Osteocyte (in vitro differentiated cells): ENCODE results near the gene SPI1. TPM values are rescaled to one million over a fixed set of nuclear protein-coding genes. Genes with fewer than 3 reads are reported as not detected.

Experiments used
- DNase-seq: peaks from one replicate; pipeline ENCODE4 v3.0.0; 2021; ENCODE audit warnings: mixed read lengths; ENCODE audit not compliant: unreplicated experiment; ENCODE audit errors: extremely low spot score
- H3K27ac Mint-ChIP-seq: one replicate; pipeline ENCODE4 v1.8.0; 2021; ENCODE audit warnings: mild to moderate bottlenecking, mixed read lengths; ENCODE audit not compliant: unreplicated experiment
- H3K27me3 Mint-ChIP-seq: one replicate; pipeline ENCODE4 v1.8.0; 2021; ENCODE audit warnings: mixed read lengths; ENCODE audit not compliant: unreplicated experiment
- H3K36me3 Mint-ChIP-seq: one replicate; pipeline ENCODE4 v1.8.0; 2021; ENCODE audit warnings: mixed read lengths; ENCODE audit not compliant: unreplicated experiment
- H3K4me1 Mint-ChIP-seq: one replicate; pipeline ENCODE4 v1.8.0; 2021; ENCODE audit warnings: mixed read lengths; ENCODE audit not compliant: unreplicated experiment
- H3K4me3 Mint-ChIP-seq: one replicate; pipeline ENCODE4 v1.8.0; 2021; ENCODE audit warnings: mild to moderate bottlenecking, moderate library complexity, mixed read lengths; ENCODE audit not compliant: unreplicated experiment
- H3K9me3 Mint-ChIP-seq: one replicate; pipeline ENCODE4 v1.8.0; 2021; ENCODE audit warnings: mixed read lengths; ENCODE audit not compliant: unreplicated experiment
- CTCF ChIP-seq: fragments of 200-600 bp; sonication (generic); IDR thresholded peaks from 2 replicates; pipeline ENCODE4 v1.5.0; 2021; ENCODE audit warnings: antibody characterized with exemption, mild to moderate bottlenecking, moderate library complexity
- total RNA-seq: library from RNA; stranded (reverse); gene quantifications from 2 replicates; pipeline ENCODE4 v1.2.1, GENCODE V29; 2021

Gene SPI1
- total RNA-seq, 1 donor from 2014 or later: not detected

- no peak for DNase-seq
- H3K27ac Mint-ChIP-seq: peak overlapping the region; percentile 37
- peak overlapping the region; percentile 4 for H3K4me3 Mint-ChIP-seq
- TF ChIP-seq CTCF: no peak
- no peaks in the 10 kb centered on the region for H3K27me3 Mint-ChIP-seq
- H3K4me1 Mint-ChIP-seq: peaks cover 4% of the 10 kb centered on the region
- no peaks in the 10 kb centered on the region for H3K36me3 Mint-ChIP-seq
- H3K9me3 Mint-ChIP-seq: no peaks in the 10 kb centered on the region
These were observed 24.2 kb downstream of the SPI1 start for GRCh38 chr11:47353978-47354774.

- no peak within 1 kb of the TSS for H3K27ac Mint-ChIP-seq
- no peak for DNase-seq
- no peaks in the 10 kb centered on the region for H3K9me3 Mint-ChIP-seq
- no peak for TF ChIP-seq CTCF
- H3K27me3 Mint-ChIP-seq: no peaks in the 10 kb centered on the region
- H3K4me1 Mint-ChIP-seq: peaks cover 4% of the 10 kb centered on the region
- no peaks in the 10 kb centered on the region for H3K36me3 Mint-ChIP-seq
- no peak within 1 kb of the TSS for H3K4me3 Mint-ChIP-seq
These were observed 25.8 kb downstream of the SPI1 start, which contains the start of gene MYBPC3 for GRCh38 chr11:47352556-47352955. TSS of gene MYBPC3 (minus strand) at chr11:47352702. CDS start at chr11:47352647, 55 bp downstream.

DNA sequence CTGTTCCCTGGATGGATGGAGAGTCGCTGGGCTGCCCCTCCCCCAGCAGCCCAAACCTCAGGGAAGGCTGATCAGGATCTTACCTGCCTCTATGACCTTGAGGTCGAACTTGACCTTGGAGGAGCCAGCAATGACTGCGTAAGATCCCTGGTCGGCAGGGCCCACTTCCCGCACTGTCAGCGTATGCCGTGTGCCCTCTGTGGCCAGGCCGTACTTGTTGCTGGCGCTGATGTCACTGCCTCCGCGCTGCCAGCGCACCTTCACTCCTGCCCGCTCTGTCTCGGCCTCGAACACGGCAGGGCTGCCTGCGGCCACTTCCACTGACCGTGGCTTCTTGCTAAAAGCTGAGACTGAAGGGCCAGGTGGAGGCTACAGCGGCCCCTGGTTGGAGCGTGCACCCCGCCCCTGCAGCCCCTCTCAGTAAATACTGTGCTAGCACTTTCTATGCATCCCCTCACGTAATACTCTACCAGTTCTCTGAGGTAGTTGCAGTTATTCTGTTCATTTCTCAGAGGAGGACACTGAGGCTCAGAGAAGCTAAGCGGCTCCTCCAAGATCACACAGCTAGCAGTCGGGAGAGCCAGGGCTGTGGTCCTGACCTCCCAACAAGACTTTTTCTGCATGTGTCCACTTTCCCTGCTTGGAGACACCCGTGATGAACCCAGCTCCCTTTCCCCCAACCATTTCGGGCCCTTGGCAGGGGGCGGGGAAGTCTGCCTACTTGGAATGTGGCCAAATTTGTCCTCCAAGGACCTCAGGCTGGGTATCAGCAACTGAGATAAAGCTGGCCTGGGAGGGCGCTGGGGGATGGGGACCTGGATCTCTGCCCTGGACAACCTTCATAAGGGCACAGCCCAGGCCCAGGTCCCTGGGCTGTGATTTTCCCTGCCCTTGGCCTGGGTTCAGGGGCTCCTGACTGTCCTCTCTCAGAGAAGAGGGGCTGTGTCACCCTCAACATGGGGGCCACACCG, 26.9 kb downstream of the SPI1 start:
- no peak for TF ChIP-seq CTCF
- H3K4me3 Mint-ChIP-seq: no peak overlapping the region
- no peak for DNase-seq
- H3K27me3 Mint-ChIP-seq: no peaks in the 10 kb centered on the region
- peaks cover 4% of the 10 kb centered on the region for H3K4me1 Mint-ChIP-seq
- H3K36me3 Mint-ChIP-seq: no peaks in the 10 kb centered on the region
- no peaks in the 10 kb centered on the region for H3K9me3 Mint-ChIP-seq
- no peak overlapping the region for H3K27ac Mint-ChIP-seq

GRCh38 chr11:47350315-47350714, 28.0 kb downstream of the SPI1 start:
- Mint-ChIP-seq H3K27me3 (no peaks in the 10 kb centered on the region), H3K9me3 (no peaks in the 10 kb centered on the region), H3K4me1 (peaks cover 4% of the 10 kb centered on the region), H3K27ac (no peak overlapping the region), H3K4me3 (no peak overlapping the region), H3K36me3 (no peaks in the 10 kb centered on the region)
- no peak for DNase-seq
- no peak for TF ChIP-seq CTCF
